Posterior cingulate gyrus (tissue), 11 donors: ENCODE data around the gene C2CD2.
A peak's percentile ranks its signal among the peaks of the same experiment; 100 is the strongest.

Source experiments
- DNase-seq, 10 donors: peaks; one replicate each; pipeline versions ENCODE4 v3.0.0 to v3.0.0-alpha.2; 2020 to 2021; ENCODE audit warnings: mixed read lengths in 3 of 10
- intact Hi-C: fragments of 100-400 bp; cut with DNase I; formaldehyde crosslinking; loops from one replicate; pipeline ENCODE4 v1.15.1; 2023

The C2CD2 gene

GRCh38 chr21:41836166-41837015, 117.4 kb downstream of the C2CD2 start:
- intact Hi-C loops: no loop called here

GRCh38 chr21:41835711-41836154, 118.1 kb downstream of the C2CD2 start:
- intact Hi-C loops: no loop called here
- DNase-seq: peak in 2 of 10 donors; percentile 53 to 71

More at GRCh38 chr21:41836166-41837015, 117.4 kb downstream of the C2CD2 start:
- peak in 3 of 10 donors; percentile 26 to 71 (median 55) for DNase-seq
